Coronary artery (tissue), 2 donors: ENCODE data around the gene CYREN.

Source experiments
- DNase-seq: peaks from one replicate; pipeline ENCODE4 v3.0.0-alpha.2; 2017; ENCODE audit warnings: low spot score
- H3K27ac ChIP-seq, 2 donors: fragments of 200-600 bp; sonication (generic); one replicate each; pipeline ENCODE4 v1.5.1; 2016 to 2019
- H3K4me3 ChIP-seq: fragments of 200-600 bp; sonication (generic); 2 replicates; pipeline ENCODE4 v1.5.1; 2016; ENCODE audit warnings: mild to moderate bottlenecking, moderate library complexity
- TF ChIP-seq, protein P1 (sequence below): fragments of 200-600 bp; sonication (generic); IDR thresholded peaks from one replicate; pipeline ENCODE4 v1.5.1; 2019; ENCODE audit warnings: antibody characterized with exemption

Gene CYREN

DNA sequence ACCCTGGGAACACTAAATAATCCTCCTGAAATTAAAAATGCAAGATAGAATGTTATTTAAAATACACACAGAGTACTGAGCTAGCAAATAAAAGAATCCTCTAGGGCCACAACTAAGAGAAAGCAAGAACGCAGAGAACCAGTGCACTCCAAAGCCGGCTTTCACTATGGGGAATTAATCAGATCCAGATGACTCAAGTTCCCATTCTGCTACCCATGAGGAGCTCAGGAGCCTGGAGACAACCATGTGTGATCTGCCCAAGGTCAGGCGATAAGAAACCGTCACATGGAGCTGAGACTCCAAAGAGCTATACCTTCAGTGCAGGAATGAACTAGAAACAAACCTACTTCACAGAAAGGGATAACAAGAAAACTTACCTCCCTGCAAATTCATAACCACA lies 19.5 kb upstream of the CYREN start:
- no peak overlapping the region for H3K4me3 ChIP-seq
- H3K27ac ChIP-seq: no peak overlapping the region
- TF ChIP-seq, protein P1, sequence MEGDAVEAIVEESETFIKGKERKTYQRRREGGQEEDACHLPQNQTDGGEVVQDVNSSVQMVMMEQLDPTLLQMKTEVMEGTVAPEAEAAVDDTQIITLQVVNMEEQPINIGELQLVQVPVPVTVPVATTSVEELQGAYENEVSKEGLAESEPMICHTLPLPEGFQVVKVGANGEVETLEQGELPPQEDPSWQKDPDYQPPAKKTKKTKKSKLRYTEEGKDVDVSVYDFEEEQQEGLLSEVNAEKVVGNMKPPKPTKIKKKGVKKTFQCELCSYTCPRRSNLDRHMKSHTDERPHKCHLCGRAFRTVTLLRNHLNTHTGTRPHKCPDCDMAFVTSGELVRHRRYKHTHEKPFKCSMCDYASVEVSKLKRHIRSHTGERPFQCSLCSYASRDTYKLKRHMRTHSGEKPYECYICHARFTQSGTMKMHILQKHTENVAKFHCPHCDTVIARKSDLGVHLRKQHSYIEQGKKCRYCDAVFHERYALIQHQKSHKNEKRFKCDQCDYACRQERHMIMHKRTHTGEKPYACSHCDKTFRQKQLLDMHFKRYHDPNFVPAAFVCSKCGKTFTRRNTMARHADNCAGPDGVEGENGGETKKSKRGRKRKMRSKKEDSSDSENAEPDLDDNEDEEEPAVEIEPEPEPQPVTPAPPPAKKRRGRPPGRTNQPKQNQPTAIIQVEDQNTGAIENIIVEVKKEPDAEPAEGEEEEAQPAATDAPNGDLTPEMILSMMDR: no peak
- DNase-seq: no peak

DNA sequence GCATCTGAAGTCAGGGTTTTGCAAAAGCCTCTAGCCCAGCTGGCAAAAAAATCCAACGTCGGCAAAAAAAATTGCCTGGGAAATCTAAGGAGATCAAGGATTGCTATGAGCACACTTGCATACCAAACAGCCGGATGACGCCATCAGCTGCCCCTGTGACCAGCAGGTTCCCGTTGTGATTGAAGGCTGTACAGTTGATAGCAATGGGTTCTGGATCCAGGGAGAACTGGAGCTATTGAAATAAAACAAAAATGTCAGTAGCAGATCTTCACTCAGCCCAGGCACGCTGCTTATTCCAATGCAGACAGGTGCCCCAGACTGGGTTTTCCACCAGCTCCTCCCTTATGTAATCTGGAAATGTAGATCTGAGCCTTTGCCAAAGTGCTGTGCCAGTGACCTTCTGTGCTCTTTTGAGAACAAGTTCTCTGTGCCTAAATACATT lies 18.7 kb upstream of the CYREN start:
- peak; percentile 16 for DNase-seq
- Histone ChIP-seq H3K27ac (no peak overlapping the region), H3K4me3 (no peak overlapping the region)
- TF ChIP-seq, protein P1: no peak

DNA sequence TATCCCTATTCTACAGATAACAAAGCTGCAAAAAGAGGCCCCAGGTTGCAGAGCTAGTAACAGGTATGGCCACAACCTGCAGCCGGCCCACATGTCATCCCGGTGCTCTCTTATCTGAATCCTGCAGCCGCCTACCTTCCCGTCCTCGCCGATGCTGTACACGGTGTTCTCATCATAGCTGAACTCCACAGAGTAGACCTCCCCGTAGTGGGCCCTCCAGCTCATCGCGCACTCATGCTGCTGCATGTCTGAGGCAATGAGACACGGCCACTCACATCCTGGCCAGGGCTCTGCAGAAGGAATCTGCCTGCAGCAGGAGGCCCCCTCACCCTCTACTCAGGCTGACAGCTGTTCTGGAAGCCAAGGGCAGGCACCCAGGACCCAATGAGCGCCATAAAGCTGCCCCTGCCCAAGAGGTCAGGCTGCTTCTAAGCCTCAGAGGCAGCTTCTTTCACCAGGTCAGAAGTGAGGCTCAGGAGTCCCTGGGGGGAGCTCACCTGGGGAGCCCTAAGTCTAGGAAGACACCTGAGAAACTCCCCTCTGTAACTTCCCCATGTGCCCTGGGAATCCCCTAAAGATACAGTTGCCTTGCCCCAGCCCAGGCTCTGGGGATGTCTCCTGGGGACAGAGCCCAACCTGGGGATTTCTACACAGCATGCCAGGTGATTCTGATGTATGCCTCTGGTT lies 17.9 kb upstream of the CYREN start:
- TF ChIP-seq, protein P1: no peak
- Histone ChIP-seq H3K4me3 (no peak overlapping the region), H3K27ac (no peak overlapping the region)
- peak; percentile 46 for DNase-seq

DNA sequence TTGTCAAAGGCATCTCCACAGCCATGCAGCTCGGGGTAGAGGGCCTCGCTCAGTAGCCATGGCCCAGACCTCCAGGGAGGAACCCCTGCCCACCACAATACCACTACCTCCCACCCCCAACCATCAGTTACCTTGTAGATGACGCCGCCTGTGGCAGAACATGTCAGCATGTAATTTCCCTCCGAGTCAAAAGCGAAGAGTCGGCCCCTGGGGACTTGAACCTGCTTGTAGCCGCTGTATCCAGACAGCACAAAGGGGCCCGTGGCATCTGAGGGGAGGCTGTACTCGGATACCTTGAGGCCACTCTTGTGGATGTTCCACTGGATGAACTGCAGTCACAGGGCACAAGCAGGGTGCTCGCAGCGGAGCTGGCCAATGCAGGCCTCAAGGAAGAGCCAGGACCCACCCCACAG lies 16.3 kb upstream of the CYREN start:
- Histone ChIP-seq H3K4me3 (no peak overlapping the region), H3K27ac (no peak overlapping the region)
- DNase-seq: no peak
- TF ChIP-seq, protein P1: no peak

DNA sequence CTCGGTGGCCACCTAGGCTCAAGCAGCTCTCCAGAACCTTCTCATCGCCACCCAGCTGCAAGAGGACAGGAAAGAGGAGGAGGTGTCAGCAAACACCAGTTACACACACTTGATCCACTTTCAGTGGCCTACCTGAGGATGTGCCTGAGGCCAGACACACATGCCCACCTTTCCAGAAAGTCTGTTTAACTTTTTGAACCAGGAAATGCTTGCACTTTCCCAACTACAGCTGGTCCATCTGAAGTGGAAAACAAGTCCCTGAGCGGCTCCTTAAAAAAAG lies 15.7 kb upstream of the CYREN start:
- TF ChIP-seq, protein P1: no peak
- no peak for DNase-seq
- Histone ChIP-seq H3K27ac (no peak overlapping the region), H3K4me3 (no peak overlapping the region)

DNA sequence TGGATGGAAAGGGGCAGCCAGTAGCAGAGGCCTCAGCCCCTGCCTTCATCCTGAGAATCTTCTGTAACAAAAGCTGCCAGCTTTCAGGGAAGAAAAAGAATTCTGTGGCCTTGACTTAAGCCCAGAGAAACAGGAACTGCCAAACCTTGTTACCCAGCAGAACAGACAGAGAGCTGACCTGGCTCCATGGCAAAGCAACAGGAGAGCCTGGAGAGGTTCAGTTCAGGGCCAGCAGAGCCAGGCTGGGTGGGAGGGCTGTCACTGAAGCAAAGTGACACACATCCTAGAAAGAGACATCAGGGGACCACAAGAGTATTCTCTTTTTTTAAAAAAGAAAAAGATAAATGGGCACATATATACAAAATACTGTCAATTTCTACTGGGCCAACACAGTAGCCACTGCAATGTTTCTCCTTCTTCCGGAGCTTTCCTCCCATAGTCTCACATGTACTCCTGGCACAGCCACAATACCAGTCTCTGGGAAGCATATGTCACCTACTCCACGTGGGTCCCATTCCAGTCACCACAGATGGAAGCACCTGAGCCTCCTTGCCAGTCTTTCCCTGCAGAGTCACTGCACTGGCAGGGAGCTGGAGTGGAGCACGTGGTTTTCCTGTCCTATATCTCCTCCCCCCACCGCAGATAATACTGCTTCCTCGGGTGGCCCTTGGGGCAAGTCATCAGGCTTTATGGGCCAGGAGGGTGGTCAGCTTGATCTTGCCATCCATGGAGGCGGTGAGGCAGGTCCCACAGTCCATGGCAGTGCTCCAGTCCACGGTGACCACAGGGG lies 15.2 kb upstream of the CYREN start:
- no peak for DNase-seq
- H3K27ac ChIP-seq: no peak overlapping the region
- H3K4me3 ChIP-seq: no peak overlapping the region
- TF ChIP-seq, protein P1: no peak

DNA sequence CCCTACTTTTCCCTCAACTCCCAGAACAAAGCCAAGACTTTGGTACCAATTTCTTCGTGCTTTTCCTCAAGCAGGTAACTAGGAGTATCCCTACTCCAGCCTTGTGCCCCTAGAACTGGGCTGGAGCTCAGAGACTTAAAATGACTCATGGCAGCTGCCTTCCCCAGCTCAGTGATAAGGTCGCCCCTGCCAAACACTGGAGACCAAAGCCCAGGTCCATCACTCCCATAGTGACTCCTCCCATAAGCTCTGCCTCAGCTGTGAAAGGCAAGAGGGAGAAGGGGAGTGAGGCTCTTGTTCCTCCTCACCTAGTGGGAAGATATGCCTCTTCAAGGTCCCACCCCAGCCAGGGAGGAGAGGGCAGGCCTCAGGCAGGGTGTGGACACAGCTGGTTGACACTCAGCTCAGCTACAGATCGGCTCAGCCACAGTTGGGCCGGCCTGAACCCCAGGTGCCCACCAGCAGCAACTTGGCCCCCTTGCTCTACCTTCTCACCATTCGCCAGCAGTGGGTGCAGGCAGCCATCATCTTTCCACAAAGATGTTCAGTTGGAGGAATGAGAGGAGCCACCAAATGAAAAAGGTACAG lies 13.8 kb upstream of the CYREN start:
- TF ChIP-seq, protein P1: no peak
- DNase-seq: no peak
- no peak overlapping the region for H3K27ac ChIP-seq
- no peak overlapping the region for H3K4me3 ChIP-seq
